ENCODE results near the gene DTX1.
A peak's percentile ranks its signal among the peaks of the same experiment; 100 is the strongest.

DTX1 gene

GRCh38 chr12:113056631-113057488 is at the start of gene DTX1:
Gene DTX1, plus strand, starts transcription at chr12:113056730. Its CDS starts 1,463 bp downstream, at chr12:113058193.
- DNase-seq (ENCODE audit: low read depth) = peak; percentile 11

DNA sequence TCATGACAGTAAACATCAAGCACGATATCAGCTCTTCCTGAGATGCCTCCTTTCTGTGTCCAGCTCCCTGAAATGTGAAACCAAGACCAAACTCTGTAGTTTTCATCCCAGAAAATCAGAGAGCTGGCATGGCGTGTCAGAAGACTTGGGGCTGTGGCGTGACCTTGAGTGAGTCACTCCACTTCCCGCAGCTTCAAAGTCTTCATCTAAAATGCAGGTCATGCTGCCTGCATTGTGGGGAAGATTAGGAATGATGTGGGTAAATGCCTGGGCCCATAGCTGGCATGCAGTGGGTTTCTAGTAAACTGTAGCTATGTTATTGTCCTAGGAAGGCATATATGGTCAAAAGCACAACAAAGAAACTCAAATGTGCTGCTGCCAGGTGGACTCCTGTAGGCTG is 49.4 kb upstream of the DTX1 start:
- no peak for DNase-seq (ENCODE audit: low read depth)

DNA sequence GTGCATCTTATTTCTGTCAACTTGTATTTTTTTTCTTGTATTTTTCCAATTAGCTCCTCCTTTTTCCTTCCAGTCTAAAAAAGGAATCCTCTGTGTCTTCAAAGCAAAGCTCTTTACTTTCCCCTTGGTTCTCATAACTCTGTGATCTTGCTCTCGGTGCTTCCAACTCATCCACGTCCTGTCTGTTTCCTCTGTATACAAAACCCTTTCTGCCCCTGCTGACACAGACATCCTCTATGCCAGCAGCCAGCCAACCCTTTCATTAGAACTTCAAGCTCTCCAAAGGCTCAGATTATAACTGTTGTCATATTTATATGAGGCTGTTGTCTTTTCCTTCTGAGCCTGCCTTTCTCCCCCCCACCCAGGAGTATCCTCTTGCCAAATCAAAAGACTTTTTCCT is 45.8 kb upstream of the DTX1 start:
- DNase-seq (ENCODE audit: low read depth) = no peak

DNA sequence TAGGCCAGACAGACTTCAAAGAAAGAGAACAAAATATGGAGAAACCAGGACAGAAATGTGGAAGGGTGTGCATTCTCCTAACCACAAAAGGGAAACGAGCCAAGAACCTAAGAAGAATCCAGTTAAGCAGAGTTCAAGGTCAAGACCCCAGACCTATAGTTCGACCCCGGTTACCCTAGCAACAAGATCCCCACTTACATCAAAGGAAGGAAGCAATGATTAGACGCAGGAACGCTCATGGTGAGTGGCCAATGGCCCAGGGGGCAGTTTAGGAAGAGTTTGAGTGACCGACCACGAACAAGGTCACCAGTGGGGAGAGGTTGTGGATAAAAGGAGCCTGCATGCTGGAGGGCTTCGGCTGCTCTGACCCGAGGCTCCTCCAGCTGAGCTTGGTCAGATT is 42.0 kb upstream of the DTX1 start:
- no peak for DNase-seq (ENCODE audit: low read depth)

DNA sequence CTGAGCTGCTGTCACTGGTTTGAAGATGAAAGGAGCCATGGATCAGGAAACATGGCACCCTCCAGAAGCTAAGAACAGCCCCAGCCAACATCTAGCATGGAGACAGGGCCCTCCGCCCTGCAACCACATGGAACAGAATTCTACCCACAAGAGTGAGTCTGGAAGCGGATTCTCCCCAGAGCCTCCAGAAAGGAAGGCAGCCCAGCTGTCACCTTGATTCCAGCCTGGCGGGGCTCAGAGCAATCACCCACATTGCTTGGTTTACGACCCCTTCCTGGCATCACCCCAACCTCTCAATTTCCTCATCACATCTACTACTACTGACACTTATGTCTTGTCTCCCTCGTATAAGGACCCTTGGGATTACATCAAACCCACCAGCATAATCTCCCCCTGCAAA is 39.7 kb upstream of the DTX1 start:
- no peak for DNase-seq (ENCODE audit: low read depth)

DNA sequence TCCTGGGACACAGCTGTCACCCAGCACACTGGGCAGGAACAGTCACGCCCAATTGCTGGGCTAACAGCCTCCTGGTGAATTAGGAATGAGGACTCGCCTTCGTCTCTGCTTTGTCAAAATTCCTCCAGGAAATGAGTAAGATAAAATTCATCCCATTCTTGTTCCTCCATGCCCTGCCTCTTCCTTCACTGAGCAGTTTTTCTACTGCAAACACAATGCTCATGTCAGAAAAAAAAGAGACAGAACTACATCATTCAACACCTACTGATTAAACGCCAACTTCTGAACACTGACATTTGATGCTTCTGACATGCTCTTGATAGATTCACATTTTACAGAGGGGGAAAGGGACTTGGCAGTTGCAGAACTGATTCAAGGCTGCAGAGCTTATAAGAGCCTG is 37.5 kb upstream of the DTX1 start:
- no peak for DNase-seq (ENCODE audit: low read depth)

DNA sequence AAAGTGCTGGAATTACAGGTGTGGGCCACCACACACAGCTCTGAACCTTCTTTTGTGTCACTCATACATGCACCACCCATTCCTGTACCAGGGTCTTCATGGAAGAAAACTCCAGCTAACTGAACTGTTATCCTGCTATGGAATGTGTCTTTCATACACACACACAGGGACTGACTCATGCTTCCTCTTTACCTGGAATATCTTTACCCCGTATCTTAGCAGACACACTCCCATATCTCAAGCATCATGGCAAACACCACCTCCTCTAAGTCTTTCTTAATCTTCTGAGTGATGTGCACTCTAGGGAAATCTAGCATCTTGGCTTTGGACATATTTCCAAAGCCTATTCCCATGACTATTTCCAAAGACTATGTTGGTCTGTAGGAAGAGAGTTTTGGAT is 35.0 kb upstream of the DTX1 start:
- no peak for DNase-seq (ENCODE audit: low read depth)

GRCh38 chr12:113022563-113023297 is 33.8 kb upstream of the DTX1 start:
- DNase-seq (ENCODE audit: low read depth) = no peak

DNA sequence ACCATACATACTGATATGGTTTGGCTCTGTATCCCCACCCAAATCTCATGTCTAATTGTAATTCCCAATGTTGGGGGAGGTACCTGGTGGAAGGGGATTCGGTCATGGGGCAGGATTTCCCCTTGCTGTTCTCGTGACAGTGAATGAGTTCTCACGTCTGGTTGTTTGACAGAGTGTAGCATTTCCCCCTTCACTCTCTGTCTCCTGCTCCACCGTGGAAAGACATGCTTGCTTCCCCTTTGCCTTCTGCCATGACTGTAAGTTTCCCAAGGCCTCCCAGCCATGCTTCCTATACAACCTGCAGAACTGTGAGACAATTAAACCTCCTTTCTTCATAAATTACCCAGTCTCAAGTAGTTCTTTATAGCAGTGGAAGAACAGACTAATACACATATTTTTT is 28.8 kb upstream of the DTX1 start:
- no peak for DNase-seq (ENCODE audit: low read depth)

- DNase-seq (ENCODE audit: low read depth) = no peak
Observed at GRCh38 chr12:113030875-113031525, 25.5 kb upstream of the DTX1 start.

DNA sequence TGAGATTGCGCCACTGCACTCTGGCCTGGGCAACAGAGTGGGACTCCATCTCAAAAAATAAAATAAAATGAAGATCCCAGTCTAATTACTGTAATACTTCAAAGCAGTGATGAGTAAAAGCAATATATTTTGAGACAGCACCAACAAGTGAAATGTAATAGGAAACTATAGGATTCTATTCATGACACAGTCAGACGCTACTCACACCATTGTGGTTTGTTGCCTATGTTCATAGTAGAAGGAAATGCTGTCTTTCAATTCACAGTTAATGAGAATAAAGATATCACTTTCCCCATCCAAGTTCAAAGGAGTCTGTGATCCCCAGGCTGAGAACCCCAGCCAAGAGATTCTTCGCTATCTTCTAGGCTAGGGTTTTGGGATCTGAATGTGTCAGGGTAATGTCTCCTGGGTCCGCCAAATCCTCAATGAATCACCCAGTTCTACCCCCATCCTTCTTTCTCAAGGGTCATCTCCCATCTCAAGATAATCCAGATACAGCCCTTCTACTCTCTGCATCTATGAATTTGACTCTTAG is 16.6 kb upstream of the DTX1 start:
- no peak for DNase-seq (ENCODE audit: low read depth)

DNA sequence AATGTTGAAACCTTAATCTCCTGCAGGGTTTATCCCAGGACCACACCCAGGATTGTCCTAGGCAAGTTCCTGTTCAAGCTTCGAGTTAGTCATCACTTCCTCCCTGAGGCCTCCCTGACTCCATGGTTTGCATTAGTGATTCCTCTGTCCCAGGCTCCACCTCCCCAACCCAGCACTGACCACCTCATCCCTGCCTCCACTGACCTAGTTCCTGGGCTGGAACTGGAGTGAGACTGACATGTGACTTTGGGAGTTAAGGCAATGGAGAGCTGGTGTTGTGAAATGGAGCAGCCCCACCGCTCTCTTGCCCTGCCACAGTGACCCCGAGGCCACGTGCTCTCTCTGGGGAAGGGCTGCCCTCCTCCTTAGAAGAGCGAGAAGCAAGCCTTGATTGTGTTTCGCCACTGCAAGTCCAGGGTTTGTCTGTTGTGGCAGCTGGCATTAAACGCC is 15.8 kb upstream of the DTX1 start:
- DNase-seq (ENCODE audit: low read depth) = no peak

DNA sequence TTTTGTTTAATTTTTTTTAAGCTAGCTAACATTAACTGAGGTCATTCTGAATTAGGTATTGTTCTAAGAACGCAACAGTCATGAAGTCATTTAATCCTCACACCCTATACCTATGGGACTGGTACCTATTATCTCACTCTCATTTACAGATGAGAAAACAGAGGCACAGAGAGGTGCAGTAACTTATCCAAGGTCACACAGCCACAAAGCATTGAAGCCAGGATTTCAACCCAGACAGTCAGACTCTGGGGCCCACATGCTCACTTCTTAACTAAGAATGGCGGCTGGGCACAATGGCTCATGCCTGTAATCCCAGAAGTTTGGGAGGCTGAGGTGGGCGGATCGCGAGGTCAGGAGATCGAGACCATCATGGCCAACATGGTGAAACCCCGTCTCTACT is 15.0 kb upstream of the DTX1 start:
- no peak for DNase-seq (ENCODE audit: low read depth)

- DNase-seq (ENCODE audit: low read depth) = no peak
Observed at GRCh38 chr12:113043240-113043639, 13.3 kb upstream of the DTX1 start.

GRCh38 chr12:113044516-113044915 is 12.0 kb upstream of the DTX1 start:
- no peak for DNase-seq (ENCODE audit: low read depth)

DNA sequence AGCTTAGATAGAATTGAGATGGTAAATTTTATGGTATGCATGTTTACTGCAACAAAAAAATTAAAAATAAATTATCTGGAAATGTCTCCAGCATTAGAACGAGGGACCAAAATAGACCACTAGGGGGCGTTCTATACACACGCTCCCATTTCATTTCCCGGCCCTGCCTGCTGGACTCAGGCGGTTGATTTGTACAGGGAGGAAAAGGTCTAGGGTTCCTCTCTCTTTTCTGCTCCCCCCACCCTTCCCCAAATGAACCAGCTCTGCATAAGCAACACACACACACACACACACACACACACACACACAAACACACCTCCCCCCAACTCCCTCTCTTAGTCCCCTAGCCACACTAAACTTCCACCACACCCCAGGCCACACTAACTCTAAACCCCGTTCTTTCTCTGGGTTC is 7.8 kb upstream of the DTX1 start:
- peak; percentile 17 for DNase-seq (ENCODE audit: low read depth)

GRCh38 chr12:113049976-113050742 is 6.4 kb upstream of the DTX1 start:
- no peak for DNase-seq (ENCODE audit: low read depth)

GRCh38 chr12:113050795-113051194 is 5.7 kb upstream of the DTX1 start:
- DNase-seq (ENCODE audit: low read depth) = no peak

DNA sequence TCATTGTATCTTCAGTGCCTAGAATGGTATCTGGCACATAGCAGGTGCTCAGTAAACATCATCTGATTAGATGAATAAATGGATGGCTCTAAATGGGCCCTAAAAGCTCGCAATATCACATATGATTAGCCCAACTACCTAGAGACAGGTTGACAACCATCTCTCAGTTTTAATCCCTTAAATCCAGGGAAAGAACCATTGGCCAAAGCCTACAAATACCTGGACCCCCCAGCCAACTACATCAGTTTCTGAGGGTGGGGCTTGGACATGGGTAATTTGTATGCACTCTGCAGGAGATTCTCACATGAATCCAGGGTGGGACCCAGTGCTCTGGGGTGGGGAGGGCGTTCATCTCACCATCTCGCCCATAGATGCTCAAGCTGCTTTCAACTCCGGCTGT is 4.8 kb upstream of the DTX1 start:
- DNase-seq (ENCODE audit: low read depth) = no peak

- DNase-seq (ENCODE audit: low read depth) = no peak
Observed at GRCh38 chr12:113052326-113052725, 4.2 kb upstream of the DTX1 start.

GRCh38 chr12:113054948-113055486 is 1.5 kb upstream of the DTX1 start:
- DNase-seq (ENCODE audit: low read depth) = no peak

Data from T-helper 22 cell (primary cell).